Measurements from ENCODE around the gene RTTN. TPM values are rescaled to one million over a fixed set of nuclear protein-coding genes. Genes with fewer than 3 reads are reported as not detected.

RTTN gene
- total RNA-seq, 1 experiment from 2014 or later = 14.3 TPM

DNA sequence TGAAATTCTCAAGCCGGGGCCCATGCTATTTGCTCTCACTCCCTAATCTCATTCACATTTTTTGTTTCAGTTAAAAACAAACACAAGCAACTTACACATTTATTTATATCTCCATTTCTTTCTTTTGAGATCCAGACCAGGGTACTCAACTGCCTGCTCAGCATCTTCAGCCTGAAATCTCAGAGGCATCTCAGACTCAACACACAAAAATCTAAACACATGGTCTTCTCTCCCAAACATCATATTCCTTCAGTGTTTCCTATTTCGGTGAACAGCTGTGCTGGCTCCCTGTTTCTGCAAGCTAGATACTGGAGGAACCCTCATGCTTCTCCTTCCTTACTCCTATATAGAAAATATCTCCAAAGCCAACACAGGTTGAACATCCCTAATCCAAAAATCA is 11.3 kb upstream of the RTTN start:
- Histone ChIP-seq H3K4me1 (replicated peaks; ENCODE audit: insufficient read depth) (no peaks in the 10 kb centered on the region), H4K20me1 (ENCODE audit: insufficient read depth) (no peaks in the 10 kb centered on the region), H3K79me2 (ENCODE audit: low read depth) (no peaks in the 10 kb centered on the region), H3F3A (ENCODE audit: insufficient read depth, low read depth) (no peaks in the 10 kb centered on the region), H3K27ac (no peak overlapping the region), H3K9me2 (ENCODE audit: insufficient read depth) (no peaks in the 10 kb centered on the region), H3K27me3 (ENCODE audit: insufficient read depth, low read depth) (no peaks in the 10 kb centered on the region), H3K9me3 (ENCODE audit: insufficient read depth, low read depth) (no peaks in the 10 kb centered on the region), H3K4me3 (no peak overlapping the region), H3K36me3 (ENCODE audit: low read depth) (no peaks in the 10 kb centered on the region), H3K4me2 (no peak overlapping the region), H2AFZ (no peak overlapping the region)
- no peak for DNase-seq
- TF ChIP-seq EZH2 (IDR thresholded peaks at IDR 0.05; ENCODE audit: low read depth) = no peak
- TF ChIP-seq, protein P1, sequence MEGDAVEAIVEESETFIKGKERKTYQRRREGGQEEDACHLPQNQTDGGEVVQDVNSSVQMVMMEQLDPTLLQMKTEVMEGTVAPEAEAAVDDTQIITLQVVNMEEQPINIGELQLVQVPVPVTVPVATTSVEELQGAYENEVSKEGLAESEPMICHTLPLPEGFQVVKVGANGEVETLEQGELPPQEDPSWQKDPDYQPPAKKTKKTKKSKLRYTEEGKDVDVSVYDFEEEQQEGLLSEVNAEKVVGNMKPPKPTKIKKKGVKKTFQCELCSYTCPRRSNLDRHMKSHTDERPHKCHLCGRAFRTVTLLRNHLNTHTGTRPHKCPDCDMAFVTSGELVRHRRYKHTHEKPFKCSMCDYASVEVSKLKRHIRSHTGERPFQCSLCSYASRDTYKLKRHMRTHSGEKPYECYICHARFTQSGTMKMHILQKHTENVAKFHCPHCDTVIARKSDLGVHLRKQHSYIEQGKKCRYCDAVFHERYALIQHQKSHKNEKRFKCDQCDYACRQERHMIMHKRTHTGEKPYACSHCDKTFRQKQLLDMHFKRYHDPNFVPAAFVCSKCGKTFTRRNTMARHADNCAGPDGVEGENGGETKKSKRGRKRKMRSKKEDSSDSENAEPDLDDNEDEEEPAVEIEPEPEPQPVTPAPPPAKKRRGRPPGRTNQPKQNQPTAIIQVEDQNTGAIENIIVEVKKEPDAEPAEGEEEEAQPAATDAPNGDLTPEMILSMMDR (conservative IDR thresholded peaks at IDR 0.05) = no peak
- BruUV-seq (replicated peaks) = no TSS peak
- ChIA-PET POLR2A (ENCODE audit: unreplicated experiment) (no interaction called here), CTCF (no interaction called here)
- intact Hi-C loops (cut with micrococcal nuclease; ENCODE audit: unreplicated experiment) = no loop called here

- CTCF ChIA-PET = no interaction called here
- Histone ChIP-seq H3K4me2 (no peak overlapping the region), H3K79me2 (ENCODE audit: low read depth) (peaks cover 22% of the 10 kb centered on the region), H3K27me3 (ENCODE audit: insufficient read depth, low read depth) (no peaks in the 10 kb centered on the region), H4K20me1 (ENCODE audit: insufficient read depth) (no peaks in the 10 kb centered on the region; the same call in 1 of the 2 replicates), H3K36me3 (ENCODE audit: low read depth) (no peaks in the 10 kb centered on the region), H3F3A (ENCODE audit: insufficient read depth, low read depth) (no peaks in the 10 kb centered on the region), H2AFZ (no peak overlapping the region; the same call in 1 of the 2 replicates), H3K4me1 (replicated peaks; ENCODE audit: insufficient read depth) (peaks cover 18% of the 10 kb centered on the region), H3K4me3 (no peak overlapping the region), H3K9me3 (ENCODE audit: insufficient read depth, low read depth) (no peaks in the 10 kb centered on the region), H3K27ac (no peak overlapping the region), H3K9me2 (ENCODE audit: insufficient read depth) (no peaks in the 10 kb centered on the region)
- intact Hi-C loops (cut with micrococcal nuclease; ENCODE audit: unreplicated experiment) = no loop called here
- POLR2A ChIA-PET (ENCODE audit: unreplicated experiment) = no interaction called here
- BruUV-seq (replicated peaks) = no TSS peak
- TF ChIP-seq EZH2 (IDR thresholded peaks at IDR 0.05; ENCODE audit: low read depth) = no peak
- TF ChIP-seq, protein P1 (conservative IDR thresholded peaks at IDR 0.05) = no peak
- DNase-seq = no peak
These were observed 1.7 kb upstream of the RTTN start for GRCh38 chr18:70207181-70207580.

DNA sequence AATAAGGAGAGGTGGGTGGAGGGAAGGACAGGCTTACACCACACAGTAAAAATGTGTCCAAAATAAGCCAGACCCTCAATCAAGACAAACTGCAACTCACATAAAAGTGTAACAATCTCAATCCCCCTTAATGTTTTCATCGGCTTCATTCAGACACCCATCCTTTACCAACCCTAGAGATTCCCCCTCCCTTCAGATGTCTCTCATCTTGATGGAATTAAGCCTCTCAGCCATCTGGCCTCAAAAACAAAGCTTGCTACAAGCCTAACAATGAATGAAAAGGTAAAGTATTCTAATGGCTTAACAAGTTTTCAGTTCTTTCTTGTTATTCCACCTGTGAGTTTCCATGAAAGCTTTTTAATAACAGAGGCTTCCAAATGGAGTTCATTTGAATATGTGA is 5.2 kb downstream of the RTTN start:
- no peak overlapping the region for H3K4me3 ChIP-seq
- no peaks in the 10 kb centered on the region for H3K27me3 ChIP-seq (ENCODE audit: insufficient read depth, low read depth)
- no TSS peak for BruUV-seq (replicated peaks)
- no peaks in the 10 kb centered on the region for H3K9me3 ChIP-seq (ENCODE audit: insufficient read depth, low read depth)
- H3K79me2 ChIP-seq (ENCODE audit: low read depth) = peaks cover 21% of the 10 kb centered on the region
- H2AFZ ChIP-seq = no peak overlapping the region
- H3F3A ChIP-seq (ENCODE audit: insufficient read depth, low read depth) = no peaks in the 10 kb centered on the region
- H3K4me2 ChIP-seq = no peak overlapping the region
- ChIA-PET POLR2A (ENCODE audit: unreplicated experiment) (no interaction called here), CTCF (no interaction called here)
- peaks cover 11% of the 10 kb centered on the region for H3K4me1 ChIP-seq (replicated peaks; ENCODE audit: insufficient read depth)
- DNase-seq = no peak
- H4K20me1 ChIP-seq (ENCODE audit: insufficient read depth) = no peaks in the 10 kb centered on the region; the same call in 1 of the 2 replicates
- intact Hi-C loops (cut with micrococcal nuclease; ENCODE audit: unreplicated experiment) = no loop called here
- no peak for TF ChIP-seq EZH2 (IDR thresholded peaks at IDR 0.05; ENCODE audit: low read depth)
- TF ChIP-seq, protein P1 (conservative IDR thresholded peaks at IDR 0.05) = no peak
- H3K36me3 ChIP-seq (ENCODE audit: low read depth) = peaks cover 15% of the 10 kb centered on the region; the same call in 1 of the 2 replicates
- H3K27ac ChIP-seq = no peak overlapping the region
- no peaks in the 10 kb centered on the region for H3K9me2 ChIP-seq (ENCODE audit: insufficient read depth)

Measured in PC-9 (cell line).